ENCODE results near the gene PTTG1IP.

The PTTG1IP gene

DNA sequence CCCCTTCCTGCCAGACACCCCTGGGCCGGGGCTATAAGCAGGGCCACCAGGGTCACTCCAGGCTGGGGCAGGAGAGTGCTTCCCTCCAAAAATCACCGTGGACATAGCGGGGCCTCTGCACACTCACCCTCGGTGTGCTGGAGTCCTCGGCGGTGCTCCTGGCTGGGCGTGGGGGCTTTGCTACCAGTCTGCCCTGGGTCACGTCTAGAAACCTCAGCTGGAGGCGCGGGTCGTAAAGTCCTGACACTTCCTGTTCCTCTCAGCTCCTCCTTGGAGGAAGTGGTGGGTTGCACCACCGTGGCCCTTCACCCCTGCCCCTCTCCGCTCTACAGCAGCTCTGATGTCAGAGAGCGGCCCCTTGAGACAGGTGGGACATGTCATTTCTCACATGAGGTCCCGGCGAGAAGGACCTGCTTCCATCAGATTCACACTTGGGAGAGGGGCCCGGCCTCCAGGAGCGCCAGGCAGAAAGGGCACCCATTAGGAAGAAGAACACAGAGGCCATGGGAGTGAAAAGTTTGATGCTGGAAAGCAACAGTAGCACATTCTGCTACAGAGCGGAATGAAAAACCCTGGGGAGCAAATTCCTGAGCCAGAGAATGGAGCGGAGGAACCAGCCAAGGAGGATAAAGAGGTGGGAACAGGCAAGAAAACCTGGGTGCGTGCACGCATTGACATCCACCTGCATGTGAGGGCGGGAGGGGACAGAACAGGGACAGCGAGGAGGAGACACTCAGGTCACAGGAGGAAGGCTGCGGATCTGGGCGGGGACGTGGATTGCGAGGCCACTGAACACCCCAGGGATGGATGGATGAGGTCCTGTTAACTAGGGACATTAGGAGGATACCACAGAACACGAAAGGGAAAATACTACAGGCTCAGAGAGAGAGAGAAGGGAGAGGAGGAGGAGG lies 47.5 kb upstream of the PTTG1IP start, which contains the start of gene ITGB2:
Gene ITGB2 (minus strand): TSS at position 206 of the 911 bp plus-strand sequence. CDS start 10,117 bp downstream, outside the sequence.
- POLR2A ChIA-PET: no interaction called here
- TF ChIP-seq ZNF777 (tag by site-specific recombination; IDR thresholded peaks at IDR 0.05; ENCODE audit: borderline replicate concordance): no peak
- TF ChIP-seq, protein P1, sequence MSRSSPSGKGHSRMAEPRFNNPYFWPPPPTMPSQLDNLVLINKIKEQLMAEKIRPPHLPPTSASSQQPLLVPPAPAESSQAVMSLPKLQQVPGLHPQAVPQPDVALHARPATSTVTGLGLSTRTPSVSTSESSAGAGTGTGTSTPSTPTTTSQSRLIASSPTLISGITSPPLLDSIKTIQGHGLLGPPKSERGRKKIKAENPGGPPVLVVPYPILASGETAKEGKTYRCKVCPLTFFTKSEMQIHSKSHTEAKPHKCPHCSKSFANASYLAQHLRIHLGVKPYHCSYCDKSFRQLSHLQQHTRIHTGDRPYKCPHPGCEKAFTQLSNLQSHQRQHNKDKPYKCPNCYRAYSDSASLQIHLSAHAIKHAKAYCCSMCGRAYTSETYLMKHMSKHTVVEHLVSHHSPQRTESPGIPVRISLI (tag by site-specific recombination; IDR thresholded peaks at IDR 0.05): no peak
- no peak for TF ChIP-seq ZFP3 (tag by site-specific recombination; IDR thresholded peaks at IDR 0.05; ENCODE audit: low read depth)
- no peak for TF ChIP-seq ZNF391 (tag by site-specific recombination; IDR thresholded peaks at IDR 0.05; ENCODE audit: borderline replicate concordance, low read depth)
- no peak for TF ChIP-seq MZF1 (tag by site-specific recombination; IDR thresholded peaks at IDR 0.05; ENCODE audit: borderline replicate concordance)
- TF ChIP-seq GLI2 (tag by site-specific recombination; IDR thresholded peaks at IDR 0.05; ENCODE audit: borderline replicate concordance, low read depth): no peak
- TF ChIP-seq ZSCAN23 (tag by site-specific recombination; IDR thresholded peaks at IDR 0.05): no peak
- no peak for TF ChIP-seq ZNF48 (tag by site-specific recombination; IDR thresholded peaks at IDR 0.05)
- TF ChIP-seq ZNF292 (tag by site-specific recombination; IDR thresholded peaks at IDR 0.05; ENCODE audit: borderline replicate concordance, low read depth): no peak
- no peak for TF ChIP-seq ZNF404 (tag by site-specific recombination; IDR thresholded peaks at IDR 0.05)
- no peak for TF ChIP-seq SETDB1 (IDR thresholded peaks at IDR 0.05; ENCODE audit: insufficient read length, low read length)

GRCh38 chr21:44919913-44920693 lies 46.6 kb upstream of the PTTG1IP start:
- Histone ChIP-seq H3K9me3 (ENCODE audit: control insufficient read depth, insufficient read depth, low read depth, low read length) (no peaks in the 10 kb centered on the region), H3K36me3 (ENCODE audit: control insufficient read depth in 2 of 2, insufficient read depth in 1 of 2, low read length in 2 of 2) (no peaks in the 10 kb centered on the region), H3K4me3 (ENCODE audit: low read depth, low read length) (no peak overlapping the region), H3K27ac (ENCODE audit: extremely low read depth, low read depth, low read length) (no peak overlapping the region), H3K4me1 (ENCODE audit: control insufficient read depth, insufficient read depth, low read length) (no peaks in the 10 kb centered on the region)
- ChIA-PET CTCF (interaction anchor here (0.6 kb wide), 1 partner anchor 827 kb away, joined by 3 read pairs; no protein-coding TSS in a partner anchor), POLR2A (no interaction called here)
- TF ChIP-seq, protein P2, sequence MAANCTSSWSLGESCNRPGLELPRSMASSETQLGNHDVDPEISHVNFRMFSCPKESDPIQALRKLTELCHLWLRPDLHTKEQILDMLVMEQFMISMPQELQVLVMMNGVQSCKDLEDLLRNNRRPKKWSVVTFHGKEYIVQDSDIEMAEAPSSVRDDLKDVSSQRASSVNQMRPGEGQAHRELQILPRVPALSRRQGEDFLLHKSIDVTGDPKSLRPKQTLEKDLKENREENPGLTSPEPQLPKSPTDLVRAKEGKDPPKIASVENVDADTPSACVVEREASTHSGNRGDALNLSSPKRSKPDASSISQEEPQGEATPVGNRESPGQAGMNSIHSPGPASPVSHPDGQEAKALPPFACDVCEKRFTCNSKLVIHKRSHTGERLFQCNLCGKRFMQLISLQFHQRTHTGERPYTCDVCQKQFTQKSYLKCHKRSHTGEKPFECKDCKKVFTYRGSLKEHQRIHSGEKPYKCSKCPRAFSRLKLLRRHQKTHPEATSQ (tag by site-specific recombination; IDR thresholded peaks at IDR 0.05): no peak
- peak; percentile 59; the same call in 1 of the 2 replicates for TF ChIP-seq ZNF48 (tag by site-specific recombination; IDR thresholded peaks at IDR 0.05)

More for the DNA sequence above, 47.5 kb upstream of the PTTG1IP start, which contains the start of gene ITGB2:
- Histone ChIP-seq H3K4me3 (ENCODE audit: low read depth, low read length) (no peak within 1 kb of the TSS), H3K4me1 (ENCODE audit: control insufficient read depth, insufficient read depth, low read length) (no peaks in the 10 kb centered on the region), H3K9me3 (ENCODE audit: control insufficient read depth, insufficient read depth, low read depth, low read length) (no peaks in the 10 kb centered on the region), H3K36me3 (ENCODE audit: control insufficient read depth in 2 of 2, insufficient read depth in 1 of 2, low read length in 2 of 2) (no peaks in the 10 kb centered on the region), H3K27ac (ENCODE audit: extremely low read depth, low read depth, low read length) (no peak within 1 kb of the TSS)
- CTCF ChIA-PET: no interaction called here

DNA sequence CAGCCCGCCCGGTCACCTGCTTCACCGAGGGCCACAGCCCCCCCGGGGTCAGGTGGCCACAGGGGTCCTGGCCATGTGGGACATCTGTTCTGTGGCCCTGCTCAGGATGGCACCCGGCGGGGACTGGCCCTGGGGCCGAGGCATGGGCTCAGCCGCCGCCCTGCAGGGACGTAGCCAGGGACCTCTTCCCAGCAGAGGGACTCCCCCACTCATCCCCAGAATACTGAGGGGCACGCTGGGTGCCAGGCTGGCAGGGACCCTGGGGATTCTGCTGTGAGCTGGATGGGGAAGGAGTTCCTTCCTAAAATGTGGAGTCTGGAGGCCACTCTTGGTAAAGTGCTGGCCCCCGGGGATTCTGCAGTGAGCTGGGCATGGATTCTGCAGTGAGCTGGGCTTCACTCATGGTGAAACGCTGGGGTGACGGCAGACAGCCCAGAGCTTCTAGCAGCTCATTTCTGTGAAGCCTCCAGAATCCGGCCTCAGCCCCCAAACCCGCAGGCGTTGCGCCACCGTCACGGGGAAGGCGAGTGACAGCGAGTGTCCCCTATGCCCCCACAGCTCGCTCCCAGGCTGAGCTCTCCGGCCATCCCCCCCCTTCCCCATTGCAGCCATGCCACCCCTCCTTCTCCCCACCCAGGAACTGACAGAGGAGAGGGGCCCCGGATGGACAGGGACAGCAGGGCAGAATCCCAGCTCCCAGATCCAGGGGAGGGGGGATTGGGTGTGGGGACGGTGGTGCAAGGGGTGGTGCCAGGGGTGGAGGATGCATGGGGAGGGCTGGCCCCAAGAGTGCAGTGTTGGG lies 45.8 kb upstream of the PTTG1IP start:
- ChIA-PET CTCF (interaction anchor here (0.6 to 0.8 kb wide), 4 partner anchors 8 to 826 kb away, joined by 3 read pairs; no protein-coding TSS in a partner anchor), POLR2A (no interaction called here)

More for the DNA sequence above, 45.8 kb upstream of the PTTG1IP start:
- H3K4me3 ChIP-seq (ENCODE audit: low read depth, low read length): no peak overlapping the region
- no peak overlapping the region for H3K27ac ChIP-seq (ENCODE audit: extremely low read depth, low read depth, low read length)
- H3K4me1 ChIP-seq (ENCODE audit: control insufficient read depth, insufficient read depth, low read length): no peaks in the 10 kb centered on the region
- H3K9me3 ChIP-seq (ENCODE audit: control insufficient read depth, insufficient read depth, low read depth, low read length): no peaks in the 10 kb centered on the region
- no peaks in the 10 kb centered on the region for H3K36me3 ChIP-seq (ENCODE audit: control insufficient read depth in 2 of 2, insufficient read depth in 1 of 2, low read length in 2 of 2)
- TF ChIP-seq ZFHX2 (tag by site-specific recombination; conservative IDR thresholded peaks at IDR 0.05) (no peak), YY1 (tag by site-specific recombination; IDR thresholded peaks at IDR 0.05) (no peak), KLF10 (tag by site-specific recombination; IDR thresholded peaks at IDR 0.05) (no peak), ZBTB21 (tag by site-specific recombination; IDR thresholded peaks at IDR 0.05) (no peak), ZFP69B (tag by site-specific recombination; IDR thresholded peaks at IDR 0.05) (no peak)

Data from HEK293 (cell line).